HG02973 (cell line): ENCODE results near the gene DLGAP1.
"Not testable (repeated sequence)": the region's sequence is repeated elsewhere in the genome, so short reads cannot be mapped to it uniquely, and the experiment has no call there.

Source experiments
- ATAC-seq: cut with Tn5 transposase; IDR thresholded peaks from one replicate; pipeline ENCODE4 v1.9.1; 2021; ENCODE audit warnings: moderate library complexity; ENCODE audit not compliant: unreplicated experiment

DLGAP1 gene

DNA sequence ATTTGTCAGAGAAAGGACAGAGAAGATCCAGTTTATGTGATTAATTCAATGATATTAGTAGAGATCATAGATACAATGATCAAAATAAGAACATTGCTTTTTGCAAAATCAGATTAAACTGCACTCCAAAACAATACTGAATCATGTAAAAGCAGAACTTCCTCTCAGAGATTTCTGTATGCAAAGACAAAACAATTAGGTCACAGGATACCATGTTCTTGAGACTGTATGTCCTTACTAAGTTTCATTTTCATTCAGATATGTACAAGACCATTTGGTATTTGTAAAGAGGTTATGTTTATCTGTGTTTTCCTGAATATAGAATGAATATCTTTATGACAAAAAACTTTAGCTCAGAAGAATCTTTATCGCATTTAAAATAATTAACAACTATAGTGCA, 161.8 kb downstream of the DLGAP1 start:
- ATAC-seq: no peak

DNA sequence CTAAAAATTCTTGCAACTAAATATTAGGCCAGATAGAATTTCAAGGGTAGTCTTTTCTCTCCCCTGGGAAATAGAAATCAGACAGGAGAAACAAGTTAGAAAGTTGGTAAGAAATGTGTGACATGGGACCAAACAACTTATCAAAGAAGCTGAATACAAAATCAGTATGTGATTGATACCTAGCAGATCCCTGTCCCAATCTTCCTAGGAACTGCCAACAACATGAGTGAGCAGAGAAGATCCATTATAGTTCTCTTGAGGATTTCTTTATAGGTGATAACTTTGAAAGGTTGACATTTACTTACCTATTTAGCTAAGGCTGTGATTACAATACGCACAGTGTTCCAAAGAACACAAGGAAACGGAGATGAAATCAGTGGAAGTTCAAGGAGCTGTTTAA, 162.4 kb downstream of the DLGAP1 start:
- ATAC-seq: no peak

DNA sequence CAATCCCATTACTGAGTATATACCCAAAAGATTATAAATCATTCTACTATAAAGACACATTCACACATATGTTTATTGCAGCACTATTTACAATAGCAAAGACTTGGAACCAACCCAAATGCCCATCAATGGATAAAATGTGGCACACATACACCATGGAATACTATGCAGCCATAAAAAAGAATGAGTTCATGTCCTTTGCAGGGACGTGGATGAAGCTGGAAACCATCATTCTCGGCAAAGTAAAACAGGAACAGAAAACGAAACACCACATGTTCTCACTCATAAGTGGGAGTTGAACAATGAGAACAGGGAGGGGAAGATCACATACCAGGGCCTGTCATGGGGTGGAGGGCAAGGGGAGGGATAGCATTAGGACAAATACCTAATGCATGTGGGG, 167.8 kb downstream of the DLGAP1 start:
- not testable (repeated sequence) for ATAC-seq

DNA sequence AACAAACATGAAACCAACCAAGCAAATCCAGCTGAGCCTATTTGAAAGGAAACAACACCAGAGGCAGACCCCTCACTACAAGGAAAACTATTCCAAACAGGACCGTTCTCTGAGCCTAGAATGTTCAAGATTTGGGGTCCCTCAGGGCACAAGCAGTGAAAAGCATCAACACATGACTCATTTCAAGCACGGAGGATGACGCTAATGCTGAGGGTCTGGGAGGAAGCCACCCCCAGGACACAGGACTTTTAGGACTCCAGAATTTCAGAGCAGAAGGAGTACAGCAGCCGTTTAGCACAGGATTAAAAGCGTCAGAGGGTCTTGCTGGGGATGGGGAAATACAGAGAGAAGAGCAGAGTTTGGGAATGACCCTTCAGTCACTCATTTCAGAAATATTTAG, 168.9 kb downstream of the DLGAP1 start:
- no peak for ATAC-seq

DNA sequence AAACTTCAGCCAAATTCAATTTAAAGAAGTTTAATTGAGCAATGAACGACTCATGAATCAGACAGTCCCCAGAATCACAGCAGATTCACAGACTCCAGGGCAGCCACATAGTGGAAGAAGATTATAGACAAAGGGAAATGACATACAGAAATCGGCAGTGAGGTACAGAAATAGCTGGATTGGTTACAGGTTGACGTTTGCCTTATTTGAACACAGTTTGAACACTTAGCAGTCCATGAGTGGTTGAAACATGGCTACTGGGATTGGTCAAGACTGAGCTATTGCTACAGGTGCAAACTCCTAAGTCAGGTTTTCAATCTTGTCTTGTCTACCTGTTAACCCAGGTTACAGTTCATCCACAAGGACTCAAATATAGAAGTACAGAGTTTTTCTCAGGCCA, 169.6 kb downstream of the DLGAP1 start:
- no peak for ATAC-seq

DNA sequence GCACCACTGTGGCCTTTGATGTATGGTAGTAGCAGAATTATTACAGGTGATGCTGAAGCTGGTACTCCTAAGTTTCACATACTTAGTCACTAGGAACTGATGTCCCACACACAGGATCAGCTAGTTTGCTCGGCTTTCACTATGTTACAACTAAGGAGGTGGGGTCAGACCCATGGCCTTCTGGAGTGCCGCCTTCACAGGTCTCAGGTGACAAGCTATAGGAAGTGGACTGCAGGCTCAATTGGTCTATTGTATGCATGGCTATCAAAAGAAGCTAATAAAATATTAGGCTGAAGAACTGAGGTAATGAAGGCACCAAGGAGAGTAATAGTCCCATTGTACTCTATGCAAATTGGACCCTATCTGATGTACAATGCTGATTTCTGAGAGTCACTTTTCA, 170.6 kb downstream of the DLGAP1 start:
- no peak for ATAC-seq

DNA sequence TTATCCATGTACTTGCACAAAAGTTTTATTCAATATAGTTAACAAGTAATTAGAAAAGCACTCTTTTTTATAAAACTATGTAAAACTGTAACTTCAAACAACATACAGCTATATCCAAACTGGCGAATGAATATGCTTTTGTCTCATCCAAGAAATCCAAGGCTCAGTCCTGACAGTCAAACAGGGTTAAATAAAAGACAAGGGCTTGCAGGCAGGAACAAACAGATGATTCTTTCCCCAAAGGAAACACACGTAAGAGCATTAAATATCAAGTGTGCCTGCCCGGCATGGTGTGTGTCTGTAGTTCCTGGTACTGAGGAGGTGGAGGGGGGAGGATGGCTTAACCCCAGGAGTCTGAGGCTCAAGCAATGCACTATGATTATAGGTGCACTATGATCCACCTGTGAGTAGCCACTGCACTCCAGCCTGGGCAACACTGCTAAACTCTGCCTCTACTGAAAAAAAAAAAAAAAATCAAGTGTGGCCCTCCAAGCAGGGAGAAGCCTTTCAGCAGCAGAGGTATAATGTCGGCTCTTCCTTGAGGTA, 171.3 kb downstream of the DLGAP1 start:
- ATAC-seq: no peak

DNA sequence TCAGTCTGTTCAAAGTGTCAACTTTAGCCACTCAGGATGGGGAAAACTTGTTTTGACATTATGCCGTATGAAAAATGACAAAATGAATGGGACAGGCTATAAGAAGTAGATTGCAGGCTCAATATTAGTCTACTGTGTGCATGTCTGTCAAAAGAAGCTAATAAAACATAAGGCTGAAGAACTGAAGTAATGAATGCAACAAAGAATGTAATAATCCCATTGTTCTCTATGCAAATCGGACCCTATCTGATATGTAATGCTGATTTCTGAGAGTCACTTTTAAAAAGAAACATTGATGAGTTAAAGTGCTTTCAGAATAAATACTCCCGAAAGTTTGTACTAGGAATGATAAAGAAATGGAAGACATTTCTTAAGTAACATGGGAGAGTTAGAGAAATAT, 172.2 kb downstream of the DLGAP1 start:
- ATAC-seq: no peak

DNA sequence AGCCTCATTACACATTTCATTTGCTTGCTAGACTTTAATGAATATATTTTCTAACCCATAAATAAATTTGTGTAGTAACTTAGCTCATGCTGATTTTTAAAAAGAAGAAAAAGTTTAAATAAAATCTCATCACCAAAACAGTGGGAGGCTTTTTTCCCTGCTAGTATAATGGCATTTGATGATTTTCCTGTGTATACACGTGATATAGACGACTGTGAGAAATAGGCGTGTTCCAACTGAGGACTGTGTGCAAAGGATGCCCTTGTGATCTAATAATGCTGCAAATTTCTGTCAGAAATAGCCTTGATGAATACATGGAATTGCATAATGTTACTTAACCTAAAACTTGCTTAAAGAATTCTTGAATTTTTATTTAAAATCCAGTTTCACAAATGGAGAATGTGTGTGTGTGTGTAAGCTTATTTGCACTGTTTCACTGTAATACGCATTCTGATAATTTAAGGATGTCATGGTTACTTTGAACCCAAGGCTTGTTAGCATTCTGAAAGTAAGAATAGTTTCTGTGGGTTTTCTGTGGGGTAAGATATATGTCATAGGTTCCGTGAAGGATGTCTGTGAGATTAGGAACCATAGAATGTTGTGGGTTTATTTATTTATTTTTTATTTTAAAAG, 178.0 kb downstream of the DLGAP1 start:
- no peak for ATAC-seq

DNA sequence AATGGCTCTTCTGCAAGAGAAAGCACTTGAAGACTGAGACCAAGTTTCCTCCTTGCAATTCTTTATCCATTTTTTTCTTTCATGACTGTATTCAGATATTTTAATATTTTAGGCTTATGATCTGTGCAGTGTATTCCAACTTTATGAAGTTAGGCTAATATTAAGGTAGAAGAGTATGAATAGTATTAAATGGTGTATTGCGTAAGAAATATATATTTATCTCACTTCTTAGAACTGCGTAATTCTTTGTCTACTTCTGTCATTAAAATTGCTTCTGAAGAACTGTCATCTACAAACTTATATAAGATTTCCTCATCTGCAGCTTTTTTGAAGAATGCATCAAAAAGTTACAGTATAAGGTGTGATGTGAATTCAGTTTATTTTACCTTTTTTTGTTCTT, 183.2 kb downstream of the DLGAP1 start:
- ATAC-seq: no peak

DNA sequence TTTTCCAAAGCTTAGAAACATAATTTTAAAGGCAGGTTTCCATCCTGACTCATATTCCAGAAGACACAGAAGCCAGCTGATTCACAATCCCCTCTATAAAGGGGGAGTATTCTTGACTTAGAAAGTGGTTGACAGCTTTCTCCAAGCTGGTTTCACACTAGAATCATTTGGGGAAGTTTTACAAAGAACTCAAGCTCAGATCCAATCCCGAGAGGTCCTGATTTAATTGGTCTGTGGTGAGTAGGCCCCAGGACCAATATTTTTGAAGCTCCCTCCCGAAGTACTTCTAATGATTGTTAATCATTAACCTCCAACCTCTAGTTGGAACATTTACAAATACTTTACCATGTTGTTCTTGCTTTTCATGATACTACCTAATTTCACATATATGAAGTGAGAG, 184.1 kb downstream of the DLGAP1 start:
- ATAC-seq: no peak

DNA sequence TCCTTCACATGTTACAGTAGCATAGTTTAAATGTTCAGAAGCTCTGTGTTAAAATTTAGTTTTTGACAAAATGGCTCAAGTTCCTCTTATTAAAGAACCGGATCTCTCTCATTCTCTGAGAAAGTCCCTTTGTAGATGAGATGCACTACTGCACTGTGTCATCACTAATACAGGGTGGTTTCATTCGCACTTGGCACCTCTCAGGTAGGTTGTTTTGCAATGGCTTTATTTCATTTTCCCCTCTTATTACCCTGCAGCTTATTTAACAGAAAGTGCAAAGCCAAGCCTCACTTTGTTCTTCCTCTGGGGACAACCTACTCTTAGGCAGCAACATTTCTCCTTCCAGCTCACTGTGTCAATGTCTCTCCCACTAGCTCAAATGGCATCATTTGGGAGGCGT, 185.1 kb downstream of the DLGAP1 start:
- ATAC-seq: no peak

DNA sequence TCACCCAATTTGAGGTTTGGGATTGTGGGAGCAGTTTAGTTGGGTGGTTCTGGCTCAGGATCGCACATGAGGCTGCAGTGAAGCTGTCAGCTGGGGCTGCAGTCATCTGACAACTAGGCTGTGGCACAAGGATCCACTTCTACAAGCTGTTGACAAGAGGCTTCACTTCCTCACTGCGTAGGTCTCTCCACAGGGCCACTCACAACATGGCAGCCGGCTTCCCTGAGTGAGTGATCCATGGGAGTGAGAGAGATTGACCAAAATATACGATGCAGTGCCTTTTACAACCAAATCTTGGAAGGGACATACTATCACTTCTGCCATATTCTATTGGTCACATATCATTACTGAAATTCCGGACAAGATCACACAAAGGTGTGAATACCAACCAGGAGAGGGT, 187.5 kb downstream of the DLGAP1 start:
- ATAC-seq: no peak

DNA sequence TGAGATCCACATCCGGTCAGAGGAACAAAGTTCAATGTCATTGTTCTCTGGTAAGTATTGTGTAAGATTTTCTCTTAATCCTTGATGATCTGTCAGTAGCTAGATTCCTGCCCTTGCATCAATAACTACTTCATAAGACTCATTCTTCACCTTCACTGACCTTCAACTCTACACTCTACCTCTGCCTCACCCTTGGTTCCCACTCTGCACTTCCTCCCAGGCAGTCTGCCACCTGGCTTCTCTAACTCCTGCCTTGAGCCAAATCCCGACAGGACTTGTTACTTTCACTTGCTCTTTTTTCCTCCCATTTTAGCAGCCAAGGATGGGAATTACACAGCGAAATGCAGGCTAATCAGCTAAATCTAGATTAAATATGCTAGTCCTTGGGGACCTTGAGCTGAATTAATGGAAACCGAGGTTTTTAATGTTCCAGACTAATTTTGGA, 190.7 kb downstream of the DLGAP1 start:
- no peak for ATAC-seq

DNA sequence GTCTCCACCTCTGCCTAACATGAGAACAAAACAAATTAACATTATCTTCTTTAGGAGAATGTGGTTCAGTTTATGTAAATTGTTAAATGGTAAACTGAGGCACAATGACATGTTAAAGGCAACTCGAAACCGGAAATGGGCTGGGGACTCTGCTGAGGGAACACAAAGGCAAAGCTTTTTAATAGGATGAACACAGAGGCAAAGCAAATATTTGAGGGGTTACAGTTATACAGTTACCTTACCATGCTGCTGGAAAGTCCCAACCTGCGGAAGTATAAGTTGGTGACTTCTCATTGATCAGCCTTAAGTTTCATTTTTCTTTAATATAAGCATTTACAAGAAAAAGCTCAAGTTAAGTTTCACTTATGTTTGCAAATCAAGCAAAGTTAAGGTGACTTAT, 195.0 kb downstream of the DLGAP1 start:
- no peak for ATAC-seq

DNA sequence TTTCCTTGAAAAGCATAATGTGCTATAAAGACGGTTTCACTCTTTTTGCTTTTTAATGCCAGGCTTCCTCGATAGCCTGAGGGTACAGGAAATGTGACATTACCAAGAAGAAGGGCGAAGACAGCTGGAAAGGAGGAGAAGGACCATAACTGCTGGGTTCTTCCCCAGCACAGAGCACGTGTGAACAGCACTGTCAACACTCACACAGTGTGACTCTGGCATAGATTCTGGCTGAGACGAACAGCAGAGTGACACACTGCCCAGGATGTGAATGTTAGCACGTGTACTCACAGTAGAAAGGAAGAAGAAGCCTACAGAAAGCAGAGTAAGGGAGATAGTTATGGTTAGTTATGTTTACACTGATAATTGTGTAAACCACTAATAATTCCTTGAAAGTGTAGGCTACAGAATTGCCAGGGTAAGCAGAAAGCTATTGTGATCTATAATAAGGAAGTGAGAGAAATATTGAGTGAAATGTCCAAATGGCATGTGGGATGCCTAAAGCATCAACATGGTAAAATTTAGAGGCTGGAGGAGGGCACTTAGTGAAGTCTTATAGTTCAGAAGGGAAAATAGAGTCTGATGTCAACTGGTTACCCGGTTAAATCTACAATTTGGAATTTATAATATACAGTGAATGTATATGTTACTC, 198.2 kb downstream of the DLGAP1 start:
- no peak for ATAC-seq

DNA sequence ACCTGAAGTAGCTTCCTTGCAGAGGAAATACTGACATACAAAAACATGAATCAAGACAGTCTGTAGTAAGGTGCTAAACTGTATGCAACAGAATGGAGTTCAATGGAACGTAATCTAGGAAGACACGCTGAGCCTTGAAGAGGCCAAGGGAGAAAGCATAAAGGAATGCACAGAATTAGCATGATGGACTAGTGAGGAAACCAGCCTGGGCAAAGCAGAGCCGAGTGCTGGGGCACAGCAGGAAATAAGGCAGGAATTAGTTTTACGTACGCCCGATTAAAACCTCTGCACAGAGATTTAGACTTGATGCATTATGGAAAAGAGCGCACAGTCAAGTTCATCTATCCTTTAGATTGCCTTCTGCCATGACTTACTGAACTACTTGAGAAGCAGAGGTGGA, 200.3 kb downstream of the DLGAP1 start:
- ATAC-seq: no peak

DNA sequence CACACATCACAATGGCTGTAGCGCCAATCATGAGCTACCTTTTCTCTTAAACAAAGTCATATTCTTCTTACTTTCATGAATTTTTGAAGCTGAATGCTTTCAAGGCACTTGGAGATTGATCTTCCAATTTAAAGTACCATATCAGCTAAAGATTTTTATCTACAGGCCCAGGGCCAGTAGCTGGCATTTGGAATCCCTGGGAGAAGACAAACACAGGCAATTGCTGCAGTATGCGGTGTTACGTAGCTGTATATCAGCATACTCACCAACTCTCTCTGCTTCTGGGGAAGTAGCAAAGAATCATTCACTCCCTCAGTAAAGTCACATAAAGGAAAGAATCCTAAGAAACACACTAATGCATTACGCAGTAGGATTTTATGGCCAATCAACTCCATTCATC, 202.3 kb downstream of the DLGAP1 start:
- no peak for ATAC-seq

DNA sequence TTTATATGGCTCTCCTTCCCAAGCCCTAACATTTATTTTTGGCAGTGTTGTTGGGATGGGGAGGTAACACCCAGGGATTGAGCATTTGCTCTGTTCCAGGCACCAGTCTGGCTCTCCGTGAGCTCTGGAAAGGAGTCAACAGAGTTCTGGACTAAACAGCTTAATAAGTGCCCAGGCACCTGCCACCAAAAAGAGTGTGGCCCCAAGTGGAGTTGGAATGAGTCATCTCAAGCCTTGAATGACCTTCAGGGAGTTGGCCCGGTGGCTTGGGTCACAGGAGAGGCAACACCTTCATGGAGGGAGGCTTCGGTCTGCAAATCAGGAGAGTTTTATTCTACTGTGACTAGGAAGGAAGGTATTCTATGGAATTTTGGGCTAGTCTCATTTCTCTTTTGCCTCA, 203.2 kb downstream of the DLGAP1 start:
- ATAC-seq: no peak

DNA sequence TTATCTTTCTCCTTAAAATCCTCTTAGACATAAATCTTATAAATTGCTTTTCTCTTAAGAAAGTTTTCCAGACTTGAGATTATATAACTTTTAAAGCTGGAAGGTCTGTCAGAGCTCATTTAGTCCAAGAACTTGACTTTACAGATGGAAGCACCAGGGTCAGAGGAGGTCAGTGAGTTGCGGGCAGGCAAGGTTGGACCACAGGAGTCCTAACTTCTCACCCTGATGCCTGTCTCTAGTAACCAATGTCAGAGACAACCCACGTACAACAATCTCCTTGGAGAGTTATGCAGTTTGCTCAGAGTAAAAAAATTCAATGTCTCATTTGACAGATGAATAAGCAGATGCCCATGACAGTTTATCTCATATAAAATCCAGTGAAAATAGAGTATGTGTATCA, 203.9 kb downstream of the DLGAP1 start:
- no peak for ATAC-seq

DNA sequence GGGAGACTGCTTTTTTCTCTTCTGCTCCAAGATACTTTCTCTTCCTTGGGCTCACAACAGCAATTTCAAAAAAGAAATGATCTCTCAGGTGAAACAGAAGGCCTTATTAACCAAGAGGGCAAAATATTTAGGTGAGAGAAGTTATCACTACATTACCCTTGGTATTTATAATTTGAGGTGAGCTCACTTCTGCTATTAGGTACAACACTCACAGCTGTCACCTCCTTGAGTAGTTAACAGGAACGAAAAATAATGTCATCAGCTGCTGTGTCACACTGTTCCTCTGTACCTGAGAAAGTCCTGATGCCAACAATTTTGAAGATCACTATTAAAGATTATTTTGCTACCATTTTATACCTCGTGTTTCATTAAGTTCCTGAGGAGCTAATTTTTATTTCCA, 205.0 kb downstream of the DLGAP1 start:
- ATAC-seq: no peak

DNA sequence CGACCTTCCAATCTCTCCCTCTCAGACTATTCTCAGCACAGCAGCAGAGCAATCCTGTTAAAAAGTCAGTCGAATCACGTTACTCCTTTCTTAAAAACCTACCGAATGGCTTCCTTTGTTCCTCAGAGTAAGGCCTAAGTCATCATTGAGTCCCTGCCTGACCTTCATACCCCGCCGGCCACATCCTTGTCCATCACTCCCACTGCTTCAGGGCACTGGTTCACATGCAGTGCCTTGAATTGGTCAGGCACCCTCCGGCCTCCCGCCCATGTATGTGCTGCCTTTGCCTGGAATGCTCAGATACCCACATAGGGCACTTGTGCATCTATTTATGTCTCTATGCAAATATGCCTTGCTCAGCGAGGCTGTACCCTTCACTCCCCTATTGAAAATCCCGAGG, 206.4 kb downstream of the DLGAP1 start:
- no peak for ATAC-seq

DNA sequence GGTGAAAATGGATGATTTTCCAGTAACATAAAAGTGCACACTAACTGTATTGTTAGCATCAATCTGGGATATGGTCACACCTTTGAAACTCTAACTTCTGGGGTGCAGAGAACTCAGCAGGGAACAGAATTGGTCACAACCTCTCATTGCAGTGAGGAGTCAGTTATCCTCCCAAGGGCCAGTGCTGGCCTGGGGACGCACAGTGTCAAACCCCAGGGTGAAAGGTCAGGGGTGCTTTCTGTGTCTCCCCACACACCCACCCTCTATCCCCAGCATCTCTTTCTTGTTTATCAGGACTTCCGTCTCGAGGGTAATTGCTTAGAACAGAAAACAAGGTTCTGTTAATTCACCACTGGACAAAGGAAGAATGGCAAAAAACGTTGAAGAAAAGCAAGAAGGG, 208.7 kb downstream of the DLGAP1 start:
- ATAC-seq: no peak
